ENCODE results near the gene GGTLC3. TPM values are rescaled to one million over a fixed set of nuclear protein-coding genes. Genes with fewer than 3 reads are reported as not detected.

The GGTLC3 gene
- total RNA-seq, 1 donor from 2014 or later, result not detected

Other genes starting within 250 kb of the GGTLC3 start
- 42.7 TPM for gene TMEM191B, start 9.6 kb upstream of the GGTLC3 start, total RNA-seq (ENCODE audit: unreplicated experiment)
- 1.0 TPM for gene RIMBP3, start 93.8 kb upstream of the GGTLC3 start, total RNA-seq (ENCODE audit: unreplicated experiment)

Measured in glutamatergic neuron (in vitro differentiated cells).